SK-N-MC (cell line): ENCODE measurements around the gene PLA2G5.
"Not testable (repeated sequence)": the region's sequence is repeated elsewhere in the genome, so short reads cannot be mapped to it uniquely, and the experiment has no call there.

ENCODE experiments used
- EZH2 ChIP-seq: fragments of 200-600 bp; sonication (generic); IDR thresholded peaks from one replicate; pipeline ENCODE4 v1.6.1; 2017; ENCODE audit warnings: antibody characterized with exemption
- FOXP2 ChIP-seq: optimal IDR thresholded peaks from 2 replicates; pipeline ENCODE3; 2011; ENCODE audit warnings: mild to moderate bottlenecking, moderate library complexity; ENCODE audit not compliant: insufficient read depth; ENCODE audit errors: extremely low read length, control extremely low read depth
- POLR2AphosphoS5 ChIP-seq: IDR thresholded peaks from 2 replicates; pipeline ENCODE4 v1.6.1; 2012; ENCODE audit warnings: mild to moderate bottlenecking, low read depth, low read length, borderline replicate concordance

DNA sequence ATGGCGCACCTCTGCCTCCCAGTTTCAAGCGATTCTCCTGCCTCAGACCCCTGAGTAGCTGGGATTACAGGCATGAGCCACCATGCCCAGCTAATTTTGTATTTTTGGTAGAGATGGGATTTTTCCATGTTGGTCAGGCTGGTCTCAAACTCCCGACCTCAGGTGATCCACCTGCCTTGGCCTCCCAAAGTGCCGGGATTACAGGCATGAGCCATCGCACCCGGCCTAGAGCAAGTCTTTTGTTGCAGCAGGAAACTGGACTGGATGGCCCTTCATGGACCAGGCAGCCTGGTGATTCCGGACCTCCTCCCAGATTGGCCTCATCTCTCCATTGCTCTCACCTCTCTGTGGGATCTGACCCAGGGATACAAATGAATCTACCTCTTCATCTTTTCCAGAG lies 9.2 kb upstream of the PLA2G5 start:
- not testable (repeated sequence) for TF ChIP-seq EZH2, FOXP2, POLR2AphosphoS5
